Mesendoderm (in vitro differentiated cells): ENCODE measurements around the gene CEBPA.

ENCODE experiments used
- DNase-seq: peaks from one replicate; pipeline ENCODE4 v3.0.0; 2013
- H2AK5ac ChIP-seq: 2 replicates; pipeline ENCODE4 v1.6.1; 2013; ENCODE audit warnings: low read length, inconsistent platforms
- H2BK120ac ChIP-seq: 2 replicates; pipeline ENCODE4 v1.6.1; 2013; ENCODE audit warnings: low read depth, mild to moderate bottlenecking, low read length, moderate library complexity, mixed read lengths
- H2BK15ac ChIP-seq: replicated peaks from 2 replicates; pipeline ENCODE4 v1.6.1; 2013; ENCODE audit warnings: low read depth, mild to moderate bottlenecking, moderate library complexity
- H2BK5ac ChIP-seq: 2 replicates; pipeline ENCODE4 v1.6.1; 2013; ENCODE audit warnings: low read length, inconsistent platforms
- H3K18ac ChIP-seq: 2 replicates; pipeline ENCODE4 v1.6.1; 2013; ENCODE audit warnings: mild to moderate bottlenecking, low read length, mixed read lengths
- H3K23ac ChIP-seq: one replicate; pipeline ENCODE4 v1.6.1; 2013; ENCODE audit warnings: low read length
- H3K27ac ChIP-seq: 2 replicates; pipeline ENCODE4 v1.5.1; 2013; ENCODE audit warnings: low read depth, mild to moderate bottlenecking, inconsistent platforms, low read length, moderate library complexity
- H3K27me3 ChIP-seq: 2 replicates; pipeline ENCODE4 v1.6.1; 2013; ENCODE audit warnings: low read length, control low read depth, mild to moderate bottlenecking, inconsistent platforms; ENCODE audit not compliant: insufficient read depth, poor library complexity
- H3K36me3 ChIP-seq: 2 replicates; pipeline ENCODE4 v1.6.1; 2013; ENCODE audit warnings: low read length, inconsistent platforms; ENCODE audit not compliant: control insufficient read depth, insufficient read depth
- H3K4ac ChIP-seq: one replicate; pipeline ENCODE4 v1.6.1; 2013; ENCODE audit warnings: low read depth, mild to moderate bottlenecking, low read length, moderate library complexity
- H3K4me1 ChIP-seq: 2 replicates; pipeline ENCODE4 v1.6.1; 2013; ENCODE audit warnings: low read depth, low read length, inconsistent platforms; ENCODE audit not compliant: control insufficient read depth
- H3K4me2 ChIP-seq: 2 replicates; pipeline ENCODE4 v1.6.1; 2013; ENCODE audit warnings: low read length
- H3K4me3 ChIP-seq: 2 replicates; pipeline ENCODE4 v1.5.1; 2013; ENCODE audit warnings: mild to moderate bottlenecking, low read length
- H3K56ac ChIP-seq: one replicate; pipeline ENCODE4 v1.6.1; 2013; ENCODE audit warnings: low read length
- H3K79me1 ChIP-seq: 2 replicates; pipeline ENCODE4 v1.6.1; 2013; ENCODE audit warnings: low read length, inconsistent platforms
- H3K79me2 ChIP-seq: 2 replicates; pipeline ENCODE4 v1.6.1; 2013; ENCODE audit warnings: mild to moderate bottlenecking, low read length; ENCODE audit not compliant: control insufficient read depth, insufficient read depth
- H3K9ac ChIP-seq: 2 replicates; pipeline ENCODE4 v1.6.1; 2013; ENCODE audit warnings: low read length, inconsistent platforms
- H4K5ac ChIP-seq: one replicate; pipeline ENCODE4 v1.6.1; 2013; ENCODE audit warnings: low read length
- H4K8ac ChIP-seq: one replicate; pipeline ENCODE4 v1.6.1; 2013; ENCODE audit warnings: low read depth, mild to moderate bottlenecking, control low read depth, low read length, moderate library complexity
- WGBS: extraction: QIAGEN DNeasy Blood & Tissue Kit; methylation state at CpG from one replicate; pipeline ENCODE4 v1.1.7; 2013; ENCODE audit warnings: low lambda C conversion rate, missing lambda C conversion rate; ENCODE audit not compliant: insufficient coverage; ENCODE audit errors: extremely low coverage; 5-methylcytosine and 5-hydroxymethylcytosine counted together

CEBPA gene

DNA sequence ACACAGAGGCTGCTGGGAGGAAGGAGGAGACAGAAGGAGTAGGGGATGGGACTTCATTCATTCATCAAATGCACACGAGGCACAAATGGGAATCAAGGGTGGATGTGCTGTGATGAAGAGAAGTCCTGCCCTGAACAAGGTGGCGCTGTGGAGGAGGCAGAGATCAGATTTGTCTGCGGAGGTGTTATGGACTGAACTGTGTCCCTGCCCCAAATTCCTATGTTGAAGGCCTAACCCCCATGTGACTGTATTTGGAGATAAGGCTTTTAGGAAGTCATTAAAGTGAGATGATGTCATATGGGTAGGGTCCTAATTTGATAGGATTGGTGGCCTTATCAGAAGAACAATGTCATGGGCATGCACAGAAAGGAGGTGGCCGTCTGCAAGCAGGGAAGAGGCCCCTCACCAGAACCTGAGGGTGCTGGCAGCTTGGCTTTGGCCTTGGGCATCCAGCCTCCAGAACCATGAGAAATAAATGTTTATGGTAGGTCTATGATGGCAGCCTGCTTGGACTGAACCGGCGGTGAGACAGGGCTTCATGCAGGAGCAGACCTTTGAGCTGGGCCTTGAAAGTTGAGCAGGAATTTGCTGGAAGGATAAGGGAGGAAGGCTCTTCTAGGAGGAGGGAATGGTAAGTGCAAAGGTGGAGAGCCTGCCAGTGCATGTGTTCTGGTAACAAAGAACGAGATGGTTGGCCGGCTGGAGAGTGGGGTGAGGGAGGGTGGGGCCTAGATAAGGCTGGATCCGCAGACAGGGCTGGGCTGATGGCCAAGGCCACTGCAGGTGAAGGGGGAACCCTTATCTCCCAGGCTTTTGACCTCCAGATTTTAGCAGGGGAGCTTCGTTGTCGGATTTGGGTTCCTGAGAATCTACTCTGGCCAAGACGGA lies 2.7 kb upstream of the CEBPA start:
- Histone ChIP-seq H3K36me3 (no peaks in the 10 kb centered on the region), H3K9ac (no peak overlapping the region), H2BK120ac (no peak overlapping the region), H3K4me2 (no peak overlapping the region), H3K18ac (no peak overlapping the region), H3K4me3 (no peak overlapping the region), H2AK5ac (no peak overlapping the region), H2BK15ac (no peak overlapping the region), H4K5ac (no peak overlapping the region), H3K4ac (no peak overlapping the region), H3K79me2 (no peaks in the 10 kb centered on the region), H3K79me1 (no peaks in the 10 kb centered on the region), H3K27me3 (peaks cover 24% of the 10 kb centered on the region), H3K27ac (no peak overlapping the region), H2BK5ac (no peak overlapping the region), H4K8ac (no peak overlapping the region), H3K23ac (no peak overlapping the region), H3K4me1 (peaks cover 5% of the 10 kb centered on the region), H3K56ac (no peak overlapping the region)
- DNase-seq, result peak; percentile 72
- WGBS, result no CpG with 5 or more reads among the region's 12 CpGs

- H4K5ac ChIP-seq, result no peak overlapping the region
- H3K27me3 ChIP-seq, result peaks cover 29% of the 10 kb centered on the region
- DNase-seq, result no peak
- no peak overlapping the region for H3K4me2 ChIP-seq
- no peaks in the 10 kb centered on the region for H3K79me2 ChIP-seq
- no peak overlapping the region for H2BK120ac ChIP-seq
- H3K36me3 ChIP-seq, result no peaks in the 10 kb centered on the region
- peaks cover 5% of the 10 kb centered on the region for H3K4me1 ChIP-seq
- H4K8ac ChIP-seq, result no peak overlapping the region
- no peak overlapping the region for H3K18ac ChIP-seq
- H3K27ac ChIP-seq, result no peak overlapping the region
- no peak overlapping the region for H2BK15ac ChIP-seq
- H3K56ac ChIP-seq, result no peak overlapping the region
- H3K79me1 ChIP-seq, result no peaks in the 10 kb centered on the region
- no peak overlapping the region for H3K4ac ChIP-seq
- no peak overlapping the region for H3K23ac ChIP-seq
- no CpG with 5 or more reads among the region's 13 CpGs for WGBS
- no peak overlapping the region for H2AK5ac ChIP-seq
- no peak overlapping the region for H2BK5ac ChIP-seq
- H3K9ac ChIP-seq, result no peak overlapping the region
- H3K4me3 ChIP-seq, result no peak overlapping the region
Measured at GRCh38 chr19:33304371-33304759, 2.0 kb upstream of the CEBPA start.

GRCh38 chr19:33303791-33304345 lies 1.5 kb upstream of the CEBPA start:
- Histone ChIP-seq H2AK5ac (no peak overlapping the region), H3K4ac (no peak overlapping the region), H2BK120ac (no peak overlapping the region), H3K4me1 (peaks cover 5% of the 10 kb centered on the region), H3K4me2 (peak overlapping the region; percentile 79), H3K79me1 (no peaks in the 10 kb centered on the region), H2BK15ac (no peak overlapping the region), H3K27ac (no peak overlapping the region), H3K4me3 (no peak overlapping the region), H3K36me3 (no peaks in the 10 kb centered on the region), H3K56ac (peak overlapping the region; percentile 87), H4K8ac (no peak overlapping the region), H3K9ac (peak overlapping the region; percentile 75), H2BK5ac (no peak overlapping the region), H3K23ac (no peak overlapping the region), H4K5ac (no peak overlapping the region), H3K18ac (peak overlapping the region; percentile 92), H3K27me3 (peaks cover 29% of the 10 kb centered on the region), H3K79me2 (no peaks in the 10 kb centered on the region)
- DNase-seq, result no peak
- WGBS, result no CpG with 5 or more reads among the region's 33 CpGs

DNA sequence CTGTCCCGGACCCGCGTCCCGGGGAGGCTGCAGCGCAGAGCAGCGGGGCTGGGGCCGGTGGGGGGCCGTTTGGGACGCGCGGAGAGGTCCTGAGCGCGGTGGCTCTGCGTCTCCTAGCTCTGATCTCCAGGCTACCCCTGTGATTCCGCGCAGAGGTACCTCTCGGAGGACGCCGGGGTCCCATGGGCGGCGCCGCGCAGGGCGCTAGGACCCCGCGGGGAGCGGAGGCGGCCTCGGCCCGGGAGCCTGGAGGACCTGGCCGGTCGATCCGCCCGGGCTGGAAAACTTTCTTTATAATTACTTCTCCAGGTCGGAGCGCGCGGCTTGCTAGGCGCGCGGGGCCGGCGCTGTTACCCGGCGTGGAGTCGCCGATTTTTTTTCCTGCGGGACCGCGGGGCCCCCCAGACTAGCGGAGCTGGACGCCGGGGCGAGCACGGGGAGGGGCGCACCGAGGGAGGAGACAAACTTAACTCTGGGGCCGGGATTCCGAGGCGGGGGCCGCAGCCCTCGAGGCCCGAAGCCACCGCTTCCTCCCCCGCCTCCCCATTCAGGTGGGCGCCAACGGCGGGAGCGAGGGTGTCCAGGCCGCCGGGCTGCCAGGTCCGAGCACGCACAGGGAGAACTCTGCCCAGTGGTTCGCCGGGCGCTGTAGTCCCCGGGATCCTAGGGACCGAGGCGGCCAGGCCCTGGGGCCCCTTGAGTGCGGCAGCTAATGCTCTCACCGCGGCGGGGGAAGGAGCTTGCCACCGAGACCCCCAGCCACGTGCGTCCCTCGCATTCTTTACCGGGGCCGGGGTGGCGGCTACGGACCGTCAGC lies 848 bp upstream of the CEBPA start:
- peak overlapping the region; percentile 64 for H3K4ac ChIP-seq
- peak overlapping the region; percentile 75 for H3K9ac ChIP-seq
- no peak overlapping the region for H2BK120ac ChIP-seq
- H3K36me3 ChIP-seq, result no peaks in the 10 kb centered on the region
- no peak overlapping the region for H4K8ac ChIP-seq
- H3K18ac ChIP-seq, result peak overlapping the region; percentile 92
- H3K56ac ChIP-seq, result peak overlapping the region; percentile 87
- H3K27me3 ChIP-seq, result peaks cover 29% of the 10 kb centered on the region
- H2BK15ac ChIP-seq, result no peak overlapping the region
- no peak overlapping the region for H4K5ac ChIP-seq
- WGBS, result no CpG with 5 or more reads among the region's 92 CpGs
- no peak overlapping the region for H2BK5ac ChIP-seq
- no peaks in the 10 kb centered on the region for H3K79me2 ChIP-seq
- H2AK5ac ChIP-seq, result no peak overlapping the region
- peak overlapping the region; percentile 38 for H3K4me3 ChIP-seq
- peaks cover 5% of the 10 kb centered on the region for H3K4me1 ChIP-seq
- peak overlapping the region; percentile 80 for H3K23ac ChIP-seq
- DNase-seq, result peak; percentile 69
- peak overlapping the region; percentile 33 for H3K27ac ChIP-seq
- H3K79me1 ChIP-seq, result no peaks in the 10 kb centered on the region
- H3K4me2 ChIP-seq, result peak overlapping the region; percentile 79

- no peak overlapping the region for H4K8ac ChIP-seq
- H3K18ac ChIP-seq, result no peak overlapping the region
- H2BK15ac ChIP-seq, result no peak overlapping the region
- H3K4ac ChIP-seq, result no peak overlapping the region
- H3K27ac ChIP-seq, result no peak overlapping the region
- H2AK5ac ChIP-seq, result no peak overlapping the region
- no peaks in the 10 kb centered on the region for H3K79me1 ChIP-seq
- H3K56ac ChIP-seq, result peak overlapping the region; percentile 60
- peaks cover 29% of the 10 kb centered on the region for H3K27me3 ChIP-seq
- H3K36me3 ChIP-seq, result no peaks in the 10 kb centered on the region
- H2BK5ac ChIP-seq, result no peak overlapping the region
- H3K4me1 ChIP-seq, result peaks cover 5% of the 10 kb centered on the region
- H2BK120ac ChIP-seq, result no peak overlapping the region
- no peak overlapping the region for H3K4me3 ChIP-seq
- no peak overlapping the region for H3K23ac ChIP-seq
- no peaks in the 10 kb centered on the region for H3K79me2 ChIP-seq
- DNase-seq, result no peak
- H3K4me2 ChIP-seq, result peak overlapping the region; percentile 46
- no peak overlapping the region for H4K5ac ChIP-seq
- no CpG with 5 or more reads among the region's 41 CpGs for WGBS
- no peak overlapping the region for H3K9ac ChIP-seq
Measured at GRCh38 chr19:33301900-33302174, 497 bp downstream of the CEBPA start.
